Activated T-helper 2 cell treated with anti-CD3 and anti-CD28 coated beads, Interferon-gamma antibody, Interleukin-2, Interleukin-4, amounts not matched to agents 10 μg/mL and 5 μg/mL and 100 μg/mL, durations not matched to agents 14 hours and 24 hours and 36 hours (primary cell): Measurements from ENCODE around the gene OSBPL10. TPM values are rescaled to one million over a fixed set of nuclear protein-coding genes. Genes with fewer than 3 reads are reported as not detected.

Source experiments
- DNase-seq: peaks from one replicate; pipeline ENCODE4 v3.0.0; 2021; ENCODE audit warnings: low spot score
- H3K27ac Mint-ChIP-seq: one replicate; pipeline ENCODE4 v1.8.0; 2021; ENCODE audit warnings: mixed read lengths
- H3K27me3 Mint-ChIP-seq: one replicate; pipeline ENCODE4 v1.8.0; 2021; ENCODE audit warnings: low read depth, mixed read lengths
- H3K36me3 Mint-ChIP-seq: one replicate; pipeline ENCODE4 v1.8.0; 2021; ENCODE audit warnings: low read depth, mixed read lengths
- H3K4me1 Mint-ChIP-seq: one replicate; pipeline ENCODE4 v1.8.0; 2021; ENCODE audit warnings: low read depth, mixed read lengths
- H3K4me3 Mint-ChIP-seq: one replicate; pipeline ENCODE4 v1.8.0; 2021; ENCODE audit warnings: low read depth, mild to moderate bottlenecking, moderate library complexity, mixed read lengths
- H3K9me3 Mint-ChIP-seq: one replicate; pipeline ENCODE4 v1.8.0; 2021; ENCODE audit warnings: mixed read lengths
- intact Hi-C: fragments of 100-400 bp; cut with micrococcal nuclease; formaldehyde crosslinking; loops from one replicate; pipeline ENCODE4 v1.15.1; 2023
- total RNA-seq: library from RNA; stranded (reverse); gene quantifications from 2 replicates; pipeline ENCODE4 v1.2.3, GENCODE V29; 2022

Gene OSBPL10
- total RNA-seq, 1 donor from 2014 or later: 42.5 TPM

DNA sequence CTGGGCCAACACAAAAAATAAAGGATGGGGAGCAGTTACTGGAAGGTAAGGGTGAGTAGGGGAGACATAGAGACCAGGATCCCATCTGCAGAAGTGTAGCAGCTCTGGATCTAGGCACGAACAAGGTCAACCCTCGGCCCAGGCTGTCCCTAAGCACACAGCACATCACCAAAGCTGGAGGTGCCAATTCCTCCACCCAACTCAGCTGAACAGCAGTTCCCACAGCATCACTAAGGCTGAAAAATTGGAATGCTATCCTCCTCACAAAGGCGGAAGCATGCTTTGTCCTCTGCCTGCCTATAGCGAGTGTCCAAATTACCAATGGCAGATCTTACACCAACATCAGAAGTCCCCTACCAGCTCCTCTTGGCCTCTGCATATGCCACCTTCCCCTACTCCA, 33.9 kb downstream of the OSBPL10 start:
- no peak overlapping the region for H3K27ac Mint-ChIP-seq
- no peak overlapping the region for H3K4me3 Mint-ChIP-seq
- H3K36me3 Mint-ChIP-seq: no peaks in the 10 kb centered on the region
- DNase-seq: no peak
- intact Hi-C loops: no loop called here
- peaks cover 6% of the 10 kb centered on the region for H3K27me3 Mint-ChIP-seq
- peaks cover 5% of the 10 kb centered on the region for H3K9me3 Mint-ChIP-seq
- peaks cover under 1% of the 10 kb centered on the region for H3K4me1 Mint-ChIP-seq

DNA sequence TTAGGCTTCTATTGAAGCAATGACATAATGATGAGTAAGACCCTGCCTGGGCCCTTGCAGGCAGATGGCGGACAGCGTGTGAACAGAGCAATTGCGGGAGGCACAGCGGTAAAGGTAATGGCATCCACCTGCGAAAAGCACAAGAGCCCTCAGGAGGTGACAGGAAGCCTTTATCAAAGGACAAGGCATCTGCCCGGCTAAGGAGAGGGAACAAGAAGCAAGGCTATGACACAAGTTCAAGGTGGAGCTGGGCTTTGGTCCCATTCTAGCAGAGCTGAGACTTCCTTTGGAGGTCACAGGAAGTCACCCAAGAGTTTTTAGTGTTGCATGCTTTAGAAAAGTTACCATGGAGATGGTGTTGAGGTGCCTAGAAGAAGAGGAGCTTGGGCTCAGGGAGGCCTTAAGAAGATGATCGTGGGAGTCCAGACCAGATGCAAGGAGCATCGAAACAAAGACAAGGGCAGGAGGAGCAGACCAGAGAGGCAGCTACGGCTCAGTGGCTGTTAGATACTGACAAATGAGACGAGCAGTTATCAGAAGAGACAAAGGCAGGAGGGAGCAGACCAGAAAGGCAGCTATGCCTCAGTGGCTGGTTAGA, 34.5 kb downstream of the OSBPL10 start:
- no peak for DNase-seq
- no peak overlapping the region for H3K27ac Mint-ChIP-seq
- intact Hi-C loops: no loop called here
- H3K9me3 Mint-ChIP-seq: peaks cover 5% of the 10 kb centered on the region
- no peaks in the 10 kb centered on the region for H3K4me1 Mint-ChIP-seq
- H3K27me3 Mint-ChIP-seq: peaks cover 6% of the 10 kb centered on the region
- H3K4me3 Mint-ChIP-seq: no peak overlapping the region
- no peaks in the 10 kb centered on the region for H3K36me3 Mint-ChIP-seq

DNA sequence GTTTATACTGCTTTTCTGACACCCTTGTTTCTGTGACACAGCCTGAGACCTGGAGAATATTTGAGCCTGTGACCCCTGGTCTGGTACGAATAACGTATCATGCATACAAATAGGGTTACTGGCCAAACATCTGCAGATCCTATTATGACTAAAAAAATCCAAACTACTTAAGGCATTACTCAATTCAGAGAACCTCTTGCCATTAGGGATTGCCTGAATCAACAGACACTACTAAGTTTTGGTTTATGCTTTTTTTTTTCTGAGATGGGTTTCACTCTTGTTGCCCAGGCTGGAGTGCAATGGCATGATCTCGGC, 35.4 kb downstream of the OSBPL10 start:
- Mint-ChIP-seq H3K36me3 (no peaks in the 10 kb centered on the region), H3K27ac (no peak overlapping the region), H3K4me1 (no peaks in the 10 kb centered on the region), H3K4me3 (no peak overlapping the region), H3K9me3 (peaks cover 5% of the 10 kb centered on the region), H3K27me3 (peaks cover 3% of the 10 kb centered on the region)
- intact Hi-C loops: no loop called here
- DNase-seq: no peak

DNA sequence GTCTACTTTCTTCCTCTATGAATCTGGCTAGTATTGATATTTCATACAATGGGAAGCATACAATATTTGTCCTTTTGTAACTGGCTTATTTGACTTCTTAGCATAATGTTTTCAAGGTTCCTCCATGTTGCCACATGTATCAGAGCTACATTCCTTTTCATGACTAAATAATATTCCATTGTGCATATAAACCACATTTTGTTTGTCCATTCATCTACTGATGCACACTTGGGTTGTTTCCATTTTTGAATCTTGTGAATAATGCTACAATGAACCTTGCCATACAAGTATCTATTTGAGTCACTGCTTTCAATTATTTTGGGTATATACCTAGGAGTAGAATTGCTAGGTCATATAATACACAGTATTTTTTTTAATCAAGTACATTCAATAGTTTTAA, 38.0 kb downstream of the OSBPL10 start:
- Mint-ChIP-seq H3K27ac (no peak overlapping the region), H3K9me3 (peaks cover 5% of the 10 kb centered on the region), H3K4me3 (no peak overlapping the region), H3K36me3 (no peaks in the 10 kb centered on the region), H3K4me1 (no peaks in the 10 kb centered on the region), H3K27me3 (no peaks in the 10 kb centered on the region)
- intact Hi-C loops: no loop called here
- no peak for DNase-seq

DNA sequence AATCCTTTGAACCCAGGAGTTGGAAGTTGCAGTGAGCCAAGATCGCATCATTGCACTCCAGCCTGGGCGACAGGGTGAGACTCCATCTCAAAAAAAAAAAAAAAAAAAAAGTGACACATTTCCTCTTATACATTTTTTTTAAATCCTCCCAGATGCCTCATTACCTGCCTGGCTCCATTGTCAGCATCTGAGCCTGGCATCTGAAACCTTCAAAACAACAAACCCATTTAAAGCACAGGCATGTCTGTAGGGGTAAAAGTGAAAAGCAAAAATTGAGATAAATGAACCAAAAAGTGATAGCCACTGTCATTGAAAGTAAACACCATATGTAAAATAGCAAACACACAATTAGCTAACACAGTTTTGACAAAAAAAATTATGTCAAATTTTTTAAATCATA, 38.6 kb downstream of the OSBPL10 start:
- Mint-ChIP-seq H3K9me3 (peaks cover 5% of the 10 kb centered on the region), H3K4me3 (no peak overlapping the region), H3K36me3 (no peaks in the 10 kb centered on the region), H3K27me3 (no peaks in the 10 kb centered on the region), H3K4me1 (no peaks in the 10 kb centered on the region), H3K27ac (no peak overlapping the region)
- no peak for DNase-seq
- intact Hi-C loops: no loop called here

DNA sequence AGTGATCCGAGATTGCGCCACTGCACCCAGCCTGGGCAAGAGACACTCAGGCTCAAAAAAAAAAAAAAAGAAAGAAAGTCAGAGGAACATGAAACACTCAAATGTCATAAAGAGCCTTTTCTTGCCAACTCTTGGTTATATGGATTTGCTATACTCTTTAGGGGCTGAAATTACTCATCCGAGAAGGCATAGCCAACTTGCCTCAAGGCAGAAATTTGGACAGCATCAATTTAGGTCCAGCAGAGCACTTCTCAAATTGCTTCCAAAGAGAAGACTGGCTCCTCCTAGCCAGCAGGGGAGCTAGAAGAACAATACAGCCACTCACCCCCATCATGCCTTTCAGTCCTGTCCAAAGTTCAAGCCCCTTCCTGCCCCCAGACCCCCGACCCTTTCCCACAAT, 43.8 kb downstream of the OSBPL10 start:
- Mint-ChIP-seq H3K27me3 (peaks cover 3% of the 10 kb centered on the region), H3K36me3 (no peaks in the 10 kb centered on the region), H3K27ac (peak overlapping the region; percentile 44), H3K4me3 (no peak overlapping the region), H3K9me3 (no peaks in the 10 kb centered on the region), H3K4me1 (peaks cover 10% of the 10 kb centered on the region)
- DNase-seq: no peak
- intact Hi-C loops: no loop called here

DNA sequence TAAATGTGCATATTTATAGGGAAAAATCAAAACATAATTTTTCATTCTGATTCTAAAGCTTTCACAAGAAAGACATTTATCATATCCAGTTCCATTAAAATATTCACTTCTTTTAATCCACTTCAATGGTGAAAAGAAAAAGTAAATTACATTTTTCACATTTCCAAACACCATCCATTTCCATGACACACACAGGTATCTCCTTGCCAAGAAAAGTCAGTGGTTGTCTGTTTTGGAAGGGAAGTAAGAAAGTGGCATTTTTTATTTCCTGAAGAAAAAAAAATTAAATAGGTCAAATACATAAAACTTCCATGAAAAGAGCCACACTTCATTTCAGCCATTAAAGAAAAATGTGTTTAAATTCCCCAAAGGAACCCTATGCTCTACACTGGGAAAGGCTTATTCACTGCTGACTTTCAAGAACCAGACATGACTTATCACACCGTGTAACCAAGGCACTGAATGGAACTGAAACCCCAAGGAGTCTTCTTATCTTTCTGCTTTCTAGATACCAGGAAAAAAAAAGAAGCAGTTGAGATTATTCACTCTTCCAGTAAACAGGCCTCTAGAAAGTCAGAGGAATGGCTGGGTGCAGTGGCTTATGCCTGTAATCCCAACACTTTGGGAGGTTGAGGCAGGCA, 44.5 kb downstream of the OSBPL10 start:
- H3K27ac Mint-ChIP-seq: peak overlapping the region; percentile 44
- no peak for DNase-seq
- H3K9me3 Mint-ChIP-seq: no peaks in the 10 kb centered on the region
- H3K36me3 Mint-ChIP-seq: no peaks in the 10 kb centered on the region
- intact Hi-C loops: loop anchor here (1.0 kb wide), 1 partner anchor 9 kb away; no protein-coding TSS in a partner anchor
- H3K4me3 Mint-ChIP-seq: no peak overlapping the region
- H3K4me1 Mint-ChIP-seq: peaks cover 10% of the 10 kb centered on the region
- H3K27me3 Mint-ChIP-seq: peaks cover 3% of the 10 kb centered on the region

DNA sequence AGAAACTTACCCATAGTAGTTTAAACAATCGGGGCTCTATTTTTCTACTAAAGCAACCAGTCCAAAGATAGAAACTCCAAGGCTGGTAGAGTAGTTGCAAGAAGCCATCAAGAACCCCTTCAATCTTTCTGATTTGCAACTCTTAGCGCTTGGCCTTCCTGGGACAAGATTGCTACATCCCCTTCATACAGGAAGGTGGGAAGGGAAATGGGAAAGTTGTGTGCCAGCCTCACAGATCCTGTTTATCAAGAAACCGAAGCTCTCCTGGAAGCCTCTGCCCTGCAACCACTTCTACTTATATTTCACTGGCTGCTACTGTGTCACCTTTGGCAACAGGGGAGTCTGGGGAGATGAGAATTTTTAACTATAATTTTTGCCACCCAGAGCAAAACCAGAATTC, 46.2 kb downstream of the OSBPL10 start:
- intact Hi-C loops: no loop called here

DNA sequence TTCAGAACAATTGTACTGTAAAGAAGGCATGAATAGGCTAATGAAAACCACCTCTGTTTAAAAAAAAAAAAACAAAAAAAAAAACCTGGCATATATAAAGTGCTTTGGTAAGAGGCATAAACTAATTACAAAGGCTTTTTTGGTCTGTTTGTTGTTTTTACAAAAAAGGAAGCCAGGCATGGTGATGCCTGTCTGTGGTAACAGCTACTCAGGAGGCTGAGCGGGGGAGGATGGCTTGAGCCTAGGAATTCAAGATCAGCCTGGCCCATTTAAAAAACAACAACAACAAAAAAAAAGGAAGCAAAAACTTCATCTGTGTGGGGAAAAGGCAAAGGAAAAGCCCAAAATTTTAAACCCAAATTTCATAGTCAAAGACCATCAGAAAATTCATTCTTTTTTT, 47.0 kb downstream of the OSBPL10 start:
- H3K9me3 Mint-ChIP-seq: no peaks in the 10 kb centered on the region
- H3K4me3 Mint-ChIP-seq: no peak overlapping the region
- intact Hi-C loops: no loop called here
- H3K4me1 Mint-ChIP-seq: peaks cover 17% of the 10 kb centered on the region
- no peak overlapping the region for H3K27ac Mint-ChIP-seq
- H3K27me3 Mint-ChIP-seq: peaks cover 3% of the 10 kb centered on the region
- DNase-seq: no peak
- H3K36me3 Mint-ChIP-seq: no peaks in the 10 kb centered on the region

More for the DNA sequence above, 46.2 kb downstream of the OSBPL10 start:
- no peak for DNase-seq
- no peak overlapping the region for H3K4me3 Mint-ChIP-seq
- no peaks in the 10 kb centered on the region for H3K36me3 Mint-ChIP-seq
- H3K27me3 Mint-ChIP-seq: peaks cover 3% of the 10 kb centered on the region
- H3K27ac Mint-ChIP-seq: no peak overlapping the region
- H3K4me1 Mint-ChIP-seq: peaks cover 17% of the 10 kb centered on the region
- H3K9me3 Mint-ChIP-seq: no peaks in the 10 kb centered on the region

DNA sequence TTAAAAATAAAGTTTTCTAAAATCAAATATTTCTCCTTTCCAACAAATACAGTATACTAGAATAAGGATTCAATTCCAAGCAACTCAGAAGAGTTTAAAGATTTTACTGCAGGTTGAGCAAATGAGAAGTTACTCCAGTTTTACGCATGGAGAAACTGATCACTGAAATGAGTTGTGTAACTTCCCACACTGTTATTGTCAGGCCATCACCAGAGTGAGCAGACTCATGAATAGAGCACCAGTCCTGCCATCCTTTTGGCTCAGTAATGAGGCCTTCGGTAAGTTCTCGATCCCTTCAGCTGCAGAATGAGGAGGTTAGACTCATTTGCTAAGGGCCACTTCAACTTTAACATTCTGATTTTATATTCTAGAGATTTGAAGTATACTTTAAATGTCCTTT, 48.1 kb downstream of the OSBPL10 start:
- Mint-ChIP-seq H3K27me3 (peaks cover 3% of the 10 kb centered on the region), H3K36me3 (peaks cover 3% of the 10 kb centered on the region), H3K27ac (no peak overlapping the region), H3K4me1 (peaks cover 21% of the 10 kb centered on the region), H3K9me3 (no peaks in the 10 kb centered on the region), H3K4me3 (no peak overlapping the region)
- intact Hi-C loops: no loop called here
- no peak for DNase-seq

DNA sequence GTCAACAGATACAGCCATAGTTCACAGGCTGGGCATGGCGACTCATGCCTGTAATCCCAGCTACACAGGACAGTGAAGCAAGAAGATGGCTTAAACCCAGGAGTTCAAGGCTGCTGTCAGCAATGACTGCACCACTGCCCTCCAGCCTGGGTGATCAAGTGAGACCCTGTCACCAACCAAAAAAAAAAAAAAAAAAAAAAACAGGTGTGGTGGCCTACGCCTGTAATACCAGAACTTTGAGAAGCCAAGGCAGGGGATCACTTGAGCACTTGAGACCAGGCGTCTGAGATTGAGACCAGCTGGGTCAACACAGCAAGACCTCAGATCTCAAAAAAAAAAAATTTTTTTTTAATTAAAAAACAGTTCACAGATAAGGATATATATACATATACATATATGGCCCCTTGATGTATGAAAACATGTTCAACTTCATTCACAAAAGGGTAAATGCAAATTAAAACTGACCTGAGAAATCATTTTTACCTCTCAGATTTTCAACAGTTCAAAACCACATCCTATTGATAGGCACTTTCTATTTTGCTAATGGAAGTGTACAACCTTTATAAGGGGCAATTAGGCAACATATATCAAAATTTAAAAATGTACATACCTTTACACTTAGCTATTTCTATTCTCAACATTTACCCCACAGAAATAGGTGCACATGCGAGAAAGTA, 51.1 kb downstream of the OSBPL10 start:
- Mint-ChIP-seq H3K4me3 (no peak overlapping the region), H3K4me1 (peaks cover 36% of the 10 kb centered on the region), H3K9me3 (no peaks in the 10 kb centered on the region), H3K27ac (no peak overlapping the region), H3K27me3 (no peaks in the 10 kb centered on the region), H3K36me3 (peaks cover 7% of the 10 kb centered on the region)
- no peak for DNase-seq
- intact Hi-C loops: loop anchor here (5.0 kb wide), 3 partner anchors 158 to 398 kb away; partner anchors contain the start of gene STT3B

DNA sequence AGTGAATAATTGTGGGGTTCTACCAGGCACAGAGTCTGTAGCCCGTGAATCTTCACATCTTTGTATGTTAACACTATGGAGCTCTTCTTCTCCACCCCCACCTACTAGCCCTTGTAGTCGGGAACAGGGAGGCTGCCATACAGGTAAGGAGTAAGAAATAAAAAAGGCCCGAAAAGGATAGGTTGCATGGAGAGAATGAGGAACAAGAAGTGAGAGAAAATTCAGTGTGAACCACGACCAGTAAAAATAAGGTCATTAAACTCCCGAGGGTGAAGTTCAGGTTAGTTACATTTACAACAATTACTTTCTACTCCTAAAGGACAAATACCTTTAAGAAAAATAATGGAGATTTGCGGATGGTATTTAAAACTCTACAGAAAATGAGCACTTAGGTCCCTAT, 53.3 kb downstream of the OSBPL10 start:
- no peak for DNase-seq
- Mint-ChIP-seq H3K27me3 (no peaks in the 10 kb centered on the region), H3K27ac (peak overlapping the region; percentile 82), H3K4me1 (peaks cover 40% of the 10 kb centered on the region), H3K36me3 (peaks cover 9% of the 10 kb centered on the region), H3K9me3 (no peaks in the 10 kb centered on the region), H3K4me3 (no peak overlapping the region)
- intact Hi-C loops: loop anchor here (1.0 to 5.0 kb wide), 6 partner anchors 8 to 396 kb away; partner anchors contain the start of gene STT3B

DNA sequence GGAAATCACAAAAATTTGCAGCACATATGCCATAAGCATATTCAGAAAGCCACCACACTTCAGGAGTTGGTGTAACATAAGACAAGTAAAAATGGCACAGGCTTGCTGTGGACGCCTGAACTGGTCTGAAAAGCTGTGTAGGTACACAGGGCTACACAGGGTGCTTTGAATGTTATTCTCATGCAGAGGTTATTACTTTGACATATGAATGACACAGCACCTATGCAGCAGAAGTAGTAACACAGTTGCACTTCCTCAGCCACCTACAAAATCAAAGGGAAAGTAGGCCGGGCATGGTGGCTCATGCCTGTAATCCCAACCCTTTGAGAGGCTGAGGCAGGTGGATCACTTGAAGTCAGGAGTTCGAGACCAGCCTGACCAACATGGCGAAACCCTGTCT, 54.5 kb downstream of the OSBPL10 start:
- no peaks in the 10 kb centered on the region for H3K27me3 Mint-ChIP-seq
- no peak for DNase-seq
- H3K9me3 Mint-ChIP-seq: peaks cover 4% of the 10 kb centered on the region
- H3K36me3 Mint-ChIP-seq: peaks cover 9% of the 10 kb centered on the region
- intact Hi-C loops: loop anchor here (2.0 to 5.0 kb wide), 4 partner anchors 154 to 394 kb away; partner anchors contain the start of gene STT3B
- no peak overlapping the region for H3K4me3 Mint-ChIP-seq
- peaks cover 41% of the 10 kb centered on the region for H3K4me1 Mint-ChIP-seq
- peak overlapping the region; percentile 56 for H3K27ac Mint-ChIP-seq
